ENCODE results near the gene SERPINA5.

The SERPINA5 gene

DNA sequence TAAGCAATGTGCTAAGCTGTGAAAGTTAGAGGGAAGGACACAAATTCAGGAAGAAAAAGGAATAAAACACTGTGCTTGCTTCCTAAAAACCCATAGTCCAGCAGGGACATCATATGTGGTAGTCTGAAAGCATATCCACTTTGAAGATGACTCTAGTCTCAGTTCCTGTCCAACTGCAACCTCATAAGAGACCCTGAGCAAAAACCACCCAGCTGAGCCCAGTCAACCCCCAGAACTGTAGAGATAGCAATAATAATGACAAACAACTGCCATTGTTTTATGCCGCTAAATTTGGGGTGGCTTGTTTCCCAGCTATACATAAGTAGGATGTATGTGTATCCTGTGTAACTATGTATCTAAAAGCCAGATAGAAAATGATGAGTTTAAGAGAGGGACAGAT, 23.9 kb upstream of the SERPINA5 start:
- H3K4me3 ChIP-seq (ENCODE audit: low read length) = no peak overlapping the region
- WGBS = 100% methylated on average over 1 of the region's 1 CpG

DNA sequence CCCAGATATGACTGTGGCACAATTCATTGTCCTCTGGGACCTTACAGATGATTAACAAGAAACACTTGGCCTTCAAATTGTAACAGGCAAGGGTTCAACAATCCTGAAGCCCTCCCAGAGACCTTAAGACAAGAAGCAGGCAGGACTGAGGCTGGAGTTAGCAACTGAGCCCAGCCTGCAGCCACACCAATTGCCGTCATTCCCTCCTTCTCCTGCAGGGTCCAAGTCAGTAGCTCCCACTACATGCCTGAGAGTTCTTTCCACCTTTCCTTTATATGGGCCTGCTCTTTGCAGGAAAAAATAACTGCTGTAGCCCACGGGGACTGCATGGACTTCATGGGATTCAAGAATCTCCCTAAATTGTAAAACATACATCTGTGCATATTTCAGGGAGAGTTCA, 22.4 kb upstream of the SERPINA5 start:
- no peaks in the 10 kb centered on the region for H3K4me1 ChIP-seq (ENCODE audit: insufficient read depth, low read length)
- 93% methylated on average over 2 of the region's 2 CpGs for WGBS

More for the DNA sequence above, 23.9 kb upstream of the SERPINA5 start:
- Histone ChIP-seq H3K36me3 (ENCODE audit: insufficient read depth, low read length) (no peaks in the 10 kb centered on the region), H3K9ac (ENCODE audit: low read depth, low read length) (no peak overlapping the region), H3K4me1 (ENCODE audit: insufficient read depth, low read length) (no peaks in the 10 kb centered on the region), H3K9me3 (ENCODE audit: insufficient read depth, low read depth, low read length) (peaks cover 4% of the 10 kb centered on the region; the same call in 1 of the 2 replicates), H3K27ac (ENCODE audit: low read depth, low read length) (no peak overlapping the region), H3K27me3 (ENCODE audit: insufficient read depth, low read length) (no peaks in the 10 kb centered on the region)

DNA sequence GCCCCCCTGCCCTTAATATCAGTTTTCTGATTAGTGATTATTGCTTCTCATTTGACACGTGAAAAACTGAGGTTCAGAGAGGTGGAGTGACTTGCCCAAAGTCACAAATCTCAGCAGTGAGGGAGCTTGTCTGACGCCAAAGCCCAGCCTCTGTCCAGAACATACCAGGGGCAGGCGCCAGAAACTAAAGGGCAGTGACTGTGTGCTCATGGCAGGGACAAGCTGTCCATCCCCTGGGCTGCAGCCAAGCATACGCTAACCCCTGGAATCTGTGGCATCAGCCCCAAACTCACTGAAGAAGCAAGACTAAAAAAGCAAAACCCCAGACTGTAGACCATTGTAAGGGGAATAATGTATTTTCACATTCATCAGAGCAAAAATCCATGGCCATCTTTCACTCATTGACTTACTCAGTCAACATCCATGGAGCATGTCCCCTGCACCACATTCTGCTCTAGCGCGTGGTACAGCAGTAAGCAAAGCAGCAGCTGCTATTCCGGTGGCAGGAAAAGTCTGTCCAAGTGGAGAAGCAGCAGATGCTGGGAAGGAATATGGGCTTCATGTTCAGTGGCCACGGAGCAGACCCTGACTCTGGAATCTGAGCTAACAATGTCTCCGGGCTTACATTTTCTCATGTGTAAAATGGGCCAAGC, 21.5 kb upstream of the SERPINA5 start:
- Histone ChIP-seq H3K27ac (ENCODE audit: low read depth, low read length) (no peak overlapping the region), H3K4me1 (ENCODE audit: insufficient read depth, low read length) (no peaks in the 10 kb centered on the region), H3K9ac (ENCODE audit: low read depth, low read length) (no peak overlapping the region), H3K27me3 (ENCODE audit: insufficient read depth, low read length) (no peaks in the 10 kb centered on the region), H3K9me3 (ENCODE audit: insufficient read depth, low read depth, low read length) (peaks cover 4% of the 10 kb centered on the region; the same call in 1 of the 2 replicates), H3K36me3 (ENCODE audit: insufficient read depth, low read length) (no peaks in the 10 kb centered on the region), H3K4me3 (ENCODE audit: low read length) (no peak overlapping the region)
- 94% methylated on average over 9 of the region's 9 CpGs for WGBS

More for the DNA sequence above, 22.4 kb upstream of the SERPINA5 start:
- no peaks in the 10 kb centered on the region for H3K36me3 ChIP-seq (ENCODE audit: insufficient read depth, low read length)
- H3K9me3 ChIP-seq (ENCODE audit: insufficient read depth, low read depth, low read length) = peaks cover 4% of the 10 kb centered on the region; the same call in 1 of the 2 replicates
- no peak overlapping the region for H3K9ac ChIP-seq (ENCODE audit: low read depth, low read length)
- no peak overlapping the region for H3K4me3 ChIP-seq (ENCODE audit: low read length)
- no peak overlapping the region for H3K27ac ChIP-seq (ENCODE audit: low read depth, low read length)
- no peaks in the 10 kb centered on the region for H3K27me3 ChIP-seq (ENCODE audit: insufficient read depth, low read length)

DNA sequence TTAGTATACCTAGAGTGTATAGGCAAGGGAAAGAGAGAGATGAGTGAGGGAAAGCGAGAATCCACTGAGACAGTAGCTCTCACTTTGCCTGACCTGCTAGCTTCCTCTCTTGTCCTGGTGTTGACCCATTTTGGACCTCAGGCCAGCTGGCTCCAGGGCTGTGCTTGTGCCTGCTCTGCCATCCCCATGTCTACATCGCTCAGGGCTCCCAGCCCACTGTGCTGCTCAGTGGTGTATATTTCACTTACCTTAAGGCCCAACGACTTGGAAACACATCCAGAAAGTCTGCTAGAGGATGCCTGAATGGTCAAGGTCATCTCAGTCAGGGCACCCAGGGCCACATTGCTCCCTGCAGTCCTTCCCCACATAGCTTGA, 20.9 kb upstream of the SERPINA5 start:
- WGBS = 86% methylated on average over 3 of the region's 3 CpGs
- H3K36me3 ChIP-seq (ENCODE audit: insufficient read depth, low read length) = no peaks in the 10 kb centered on the region

DNA sequence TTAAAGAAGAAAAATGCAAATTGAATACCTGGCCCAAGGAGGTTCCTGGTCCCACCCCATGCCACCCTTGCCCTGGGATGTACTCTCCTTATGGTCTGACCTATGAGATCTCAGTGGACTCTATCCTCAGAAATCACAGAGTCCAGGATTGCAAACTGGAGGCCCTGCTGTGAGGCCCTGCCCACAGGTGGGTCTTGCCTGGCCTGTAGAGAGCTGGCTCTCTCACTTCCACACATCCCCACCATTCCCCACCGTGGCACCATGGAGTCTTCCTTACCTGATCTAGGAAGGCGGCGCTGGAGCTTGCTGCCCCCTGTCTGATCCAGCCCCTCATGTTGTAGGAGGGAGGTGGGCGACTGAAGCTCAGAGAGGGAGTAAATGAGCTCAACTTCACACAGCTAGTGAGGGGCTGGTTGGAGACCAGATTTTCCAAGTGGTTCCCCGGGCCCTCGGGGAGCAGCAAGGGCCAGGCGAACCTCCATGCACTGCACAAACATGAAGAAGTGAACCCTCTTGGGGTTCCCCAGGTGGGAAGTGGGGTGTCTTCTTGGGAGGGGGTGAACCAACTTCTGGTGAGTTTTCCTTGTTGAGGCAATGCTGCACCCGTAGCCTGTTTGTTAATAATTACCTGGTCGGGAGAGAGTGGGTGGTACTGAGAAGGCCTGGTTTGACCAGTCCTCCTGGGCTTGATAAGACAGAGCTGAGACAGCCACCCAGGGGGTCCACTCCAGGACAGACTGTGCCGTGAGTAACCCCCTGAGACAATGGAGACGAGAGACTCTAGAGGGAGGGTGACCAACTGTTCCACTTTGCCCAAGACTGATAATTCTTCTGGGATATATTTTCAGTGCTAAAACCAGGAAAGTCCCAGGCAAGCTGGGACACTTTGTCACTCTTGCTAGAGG, 20.2 kb upstream of the SERPINA5 start, which contains the start of gene SERPINA4:
Gene SERPINA4, plus strand, starts transcription at position 692 of the 905 bp plus-strand sequence. CDS start 2,041 bp downstream, outside the sequence.
- Histone ChIP-seq H3K27ac (ENCODE audit: low read depth, low read length) (no peak within 1 kb of the TSS), H3K4me1 (ENCODE audit: insufficient read depth, low read length) (no peaks in the 10 kb centered on the region)

More for the DNA sequence above, 20.9 kb upstream of the SERPINA5 start:
- H3K27ac ChIP-seq (ENCODE audit: low read depth, low read length) = no peak overlapping the region
- H3K4me3 ChIP-seq (ENCODE audit: low read length) = no peak overlapping the region
- H3K9me3 ChIP-seq (ENCODE audit: insufficient read depth, low read depth, low read length) = peaks cover 4% of the 10 kb centered on the region; the same call in 1 of the 2 replicates
- H3K9ac ChIP-seq (ENCODE audit: low read depth, low read length) = no peak overlapping the region
- H3K4me1 ChIP-seq (ENCODE audit: insufficient read depth, low read length) = no peaks in the 10 kb centered on the region
- H3K27me3 ChIP-seq (ENCODE audit: insufficient read depth, low read length) = no peaks in the 10 kb centered on the region

DNA sequence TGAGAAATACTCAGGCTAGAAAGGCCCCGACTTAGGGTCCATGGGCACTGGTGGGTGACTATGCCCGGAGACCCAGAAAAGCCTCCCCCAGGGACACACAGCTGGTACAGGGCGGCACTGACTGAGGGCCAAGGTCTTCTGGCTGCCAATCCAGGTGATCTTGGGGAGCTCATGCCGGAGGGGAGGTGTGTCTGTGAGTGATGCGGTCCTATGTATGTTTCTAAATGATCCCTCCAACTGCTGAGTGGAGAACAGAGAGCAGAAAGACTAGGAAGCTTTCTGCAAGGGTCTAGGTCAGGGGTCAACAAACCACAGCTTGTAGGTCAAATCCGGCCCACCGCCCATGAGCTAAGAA, 19.6 kb upstream of the SERPINA5 start:
- H3K4me1 ChIP-seq (ENCODE audit: insufficient read depth, low read length) = no peaks in the 10 kb centered on the region
- H3K36me3 ChIP-seq (ENCODE audit: insufficient read depth, low read length) = no peaks in the 10 kb centered on the region
- H3K9me3 ChIP-seq (ENCODE audit: insufficient read depth, low read depth, low read length) = peaks cover 4% of the 10 kb centered on the region; the same call in 1 of the 2 replicates
- no peak overlapping the region for H3K27ac ChIP-seq (ENCODE audit: low read depth, low read length)
- WGBS = 89% methylated on average over 6 of the region's 7 CpGs
- no peaks in the 10 kb centered on the region for H3K27me3 ChIP-seq (ENCODE audit: insufficient read depth, low read length)
- no peak overlapping the region for H3K4me3 ChIP-seq (ENCODE audit: low read length)
- H3K9ac ChIP-seq (ENCODE audit: low read depth, low read length) = no peak overlapping the region

More for the DNA sequence above, 20.2 kb upstream of the SERPINA5 start, which contains the start of gene SERPINA4:
- Histone ChIP-seq H3K27me3 (ENCODE audit: insufficient read depth, low read length) (no peaks in the 10 kb centered on the region), H3K9ac (ENCODE audit: low read depth, low read length) (no peak within 1 kb of the TSS), H3K36me3 (ENCODE audit: insufficient read depth, low read length) (no peaks in the 10 kb centered on the region), H3K9me3 (ENCODE audit: insufficient read depth, low read depth, low read length) (peaks cover 4% of the 10 kb centered on the region; the same call in 1 of the 2 replicates), H3K4me3 (ENCODE audit: low read length) (no peak within 1 kb of the TSS)
- WGBS = 90% methylated on average over 11 of the region's 11 CpGs

DNA sequence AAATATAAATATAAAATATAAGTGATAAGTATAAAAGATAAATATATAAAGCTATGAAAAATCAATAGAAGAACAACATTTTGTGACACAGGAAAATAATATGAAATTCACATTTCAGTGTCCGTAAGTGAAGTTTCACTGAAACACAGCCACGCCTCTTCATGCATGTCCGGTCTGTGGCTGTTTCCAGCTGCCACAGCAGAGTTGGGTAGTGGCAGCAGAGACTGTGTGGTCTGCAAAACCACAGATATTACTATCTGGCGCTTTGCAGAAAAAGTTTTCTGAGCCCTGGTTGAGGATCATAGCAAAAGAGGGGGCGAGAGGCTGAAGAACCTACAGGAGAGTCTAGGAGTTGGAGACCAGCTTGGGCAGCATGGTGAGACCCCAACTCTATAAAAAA, 19.2 kb upstream of the SERPINA5 start:
- no peak overlapping the region for H3K27ac ChIP-seq (ENCODE audit: low read depth, low read length)
- no peak overlapping the region for H3K9ac ChIP-seq (ENCODE audit: low read depth, low read length)
- no peaks in the 10 kb centered on the region for H3K4me1 ChIP-seq (ENCODE audit: insufficient read depth, low read length)
- WGBS = 92% methylated on average over 5 of the region's 5 CpGs
- no peaks in the 10 kb centered on the region for H3K27me3 ChIP-seq (ENCODE audit: insufficient read depth, low read length)
- H3K4me3 ChIP-seq (ENCODE audit: low read length) = no peak overlapping the region
- peaks cover 3% of the 10 kb centered on the region; the same call in 1 of the 2 replicates for H3K9me3 ChIP-seq (ENCODE audit: insufficient read depth, low read depth, low read length)
- H3K36me3 ChIP-seq (ENCODE audit: insufficient read depth, low read length) = no peaks in the 10 kb centered on the region

DNA sequence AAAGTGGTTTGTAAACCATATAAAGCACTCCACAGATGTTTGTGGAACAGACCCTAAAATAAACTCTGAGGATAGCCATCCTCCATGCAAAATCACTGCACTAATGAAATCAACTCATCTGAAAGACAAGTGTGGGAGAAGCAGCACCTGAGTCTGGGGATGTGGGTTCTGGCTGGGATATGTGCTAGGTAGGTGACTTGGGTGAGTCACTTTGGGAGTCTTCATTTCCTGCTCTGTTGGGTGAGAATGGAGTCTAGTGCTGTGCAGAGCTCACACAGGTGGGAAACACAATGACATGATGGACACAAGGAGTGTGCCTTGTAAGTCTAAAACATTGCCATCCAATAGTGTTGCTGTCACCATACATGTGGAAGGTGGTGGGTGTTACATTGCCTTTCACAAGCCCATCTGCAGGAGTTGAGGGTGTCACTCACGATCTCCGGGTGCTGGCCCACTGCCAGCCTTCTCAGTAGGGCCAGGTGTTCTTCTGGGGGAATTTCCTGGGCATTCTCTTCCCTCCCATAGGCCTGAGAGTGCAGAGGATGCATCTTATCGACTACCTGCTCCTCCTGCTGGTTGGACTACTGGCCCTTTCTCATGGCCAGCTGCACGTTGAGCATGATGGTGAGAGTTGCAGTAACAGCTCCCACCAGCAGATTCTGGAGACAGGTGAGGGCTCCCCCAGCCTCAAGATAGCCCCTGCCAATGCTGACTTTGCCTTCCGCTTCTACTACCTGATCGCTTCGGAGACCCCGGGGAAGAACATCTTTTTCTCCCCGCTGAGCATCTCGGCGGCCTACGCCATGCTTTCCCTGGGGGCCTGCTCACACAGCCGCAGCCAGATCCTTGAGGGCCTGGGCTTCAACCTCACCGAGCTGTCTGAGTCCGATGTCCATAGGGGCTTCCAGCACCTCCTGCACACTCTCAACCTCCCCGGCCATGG, 18.0 kb upstream of the SERPINA5 start:
- Histone ChIP-seq H3K4me3 (ENCODE audit: low read length) (no peak overlapping the region), H3K9me3 (ENCODE audit: insufficient read depth, low read depth, low read length) (no peaks in the 10 kb centered on the region), H3K27me3 (ENCODE audit: insufficient read depth, low read length) (no peaks in the 10 kb centered on the region), H3K27ac (ENCODE audit: low read depth, low read length) (no peak overlapping the region), H3K36me3 (ENCODE audit: insufficient read depth, low read length) (no peaks in the 10 kb centered on the region), H3K9ac (ENCODE audit: low read depth, low read length) (no peak overlapping the region), H3K4me1 (ENCODE audit: insufficient read depth, low read length) (no peaks in the 10 kb centered on the region)
- 93% methylated on average over 16 of the region's 16 CpGs for WGBS

DNA sequence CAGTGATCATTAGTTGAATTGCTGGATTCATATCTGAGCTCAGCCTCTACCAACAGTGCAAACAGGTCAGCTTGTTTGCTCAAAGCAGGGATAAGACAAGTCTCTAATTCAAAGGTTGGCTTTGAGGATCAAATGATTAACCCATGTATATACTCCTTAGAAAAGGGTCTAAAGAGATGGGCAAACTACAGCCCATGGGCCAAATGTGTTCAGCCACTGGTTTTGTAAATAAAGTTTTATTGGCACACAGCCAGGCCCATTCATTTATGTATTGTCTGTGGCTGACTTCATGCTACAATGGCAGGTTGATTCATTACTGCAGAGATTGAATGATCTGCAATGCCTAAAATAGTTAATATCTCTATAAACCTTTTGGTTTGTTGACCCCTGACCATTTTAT, 16.8 kb upstream of the SERPINA5 start:
- Histone ChIP-seq H3K27ac (ENCODE audit: low read depth, low read length) (no peak overlapping the region), H3K36me3 (ENCODE audit: insufficient read depth, low read length) (no peaks in the 10 kb centered on the region), H3K9me3 (ENCODE audit: insufficient read depth, low read depth, low read length) (no peaks in the 10 kb centered on the region), H3K27me3 (ENCODE audit: insufficient read depth, low read length) (no peaks in the 10 kb centered on the region), H3K4me1 (ENCODE audit: insufficient read depth, low read length) (no peaks in the 10 kb centered on the region), H3K4me3 (ENCODE audit: low read length) (no peak overlapping the region), H3K9ac (ENCODE audit: low read depth, low read length) (no peak overlapping the region)

DNA sequence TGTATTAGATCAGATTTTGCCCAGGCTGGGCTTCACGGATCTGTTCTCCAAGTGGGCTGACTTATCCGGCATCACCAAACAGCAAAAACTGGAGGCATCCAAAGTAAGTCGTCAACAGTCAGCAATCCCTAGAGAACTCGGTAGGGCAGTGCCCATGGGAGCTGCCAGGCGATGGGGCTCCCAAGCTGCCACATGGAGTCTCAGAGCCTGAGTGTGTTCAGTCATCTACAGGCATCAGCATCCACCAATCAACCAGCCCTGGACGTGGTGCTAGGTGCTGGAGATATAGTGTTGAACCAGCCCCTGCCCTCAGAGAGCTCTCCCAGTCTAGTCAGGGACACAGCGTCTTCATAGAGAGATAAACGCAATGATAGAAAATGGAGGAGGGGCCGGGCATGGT, 13.0 kb upstream of the SERPINA5 start:
- Histone ChIP-seq H3K9me3 (ENCODE audit: insufficient read depth, low read depth, low read length) (no peaks in the 10 kb centered on the region), H3K27ac (ENCODE audit: low read depth, low read length) (no peak overlapping the region), H3K27me3 (ENCODE audit: insufficient read depth, low read length) (no peaks in the 10 kb centered on the region), H3K4me1 (ENCODE audit: insufficient read depth, low read length) (no peaks in the 10 kb centered on the region), H3K4me3 (ENCODE audit: low read length) (no peak overlapping the region), H3K36me3 (ENCODE audit: insufficient read depth, low read length) (no peaks in the 10 kb centered on the region), H3K9ac (ENCODE audit: low read depth, low read length) (no peak overlapping the region)
- WGBS = 94% methylated on average over 9 of the region's 9 CpGs
